ENCODE results near the gene ACVR1C. TPM values are rescaled to one million over a fixed set of nuclear protein-coding genes. Genes with fewer than 3 reads are reported as not detected.
"Not testable (repeated sequence)": the region's sequence is repeated elsewhere in the genome, so short reads cannot be mapped to it uniquely, and the experiment has no call there.

ACVR1C gene
- polyA plus RNA-seq, 1 donor = 0.19 TPM

DNA sequence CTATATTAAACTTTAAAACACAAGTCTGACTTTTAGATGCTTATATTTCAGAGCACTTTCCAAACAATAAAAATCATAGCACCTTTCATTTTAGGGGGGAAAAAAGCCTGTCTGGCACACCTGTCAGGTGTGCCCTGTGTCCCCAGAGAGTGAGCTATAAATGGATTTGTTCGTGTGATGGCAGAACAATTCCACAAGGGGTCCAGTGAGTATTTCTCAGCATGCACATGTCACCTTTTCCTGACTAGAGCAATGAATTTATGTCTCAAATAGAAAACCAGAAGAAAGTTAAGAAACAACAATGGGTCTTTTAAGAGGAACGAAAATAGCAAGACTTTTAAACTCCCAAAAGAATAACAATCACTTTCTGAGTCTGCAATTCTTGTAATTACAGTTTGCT lies 55.9 kb downstream of the ACVR1C start:
- no peak for DNase-seq

DNA sequence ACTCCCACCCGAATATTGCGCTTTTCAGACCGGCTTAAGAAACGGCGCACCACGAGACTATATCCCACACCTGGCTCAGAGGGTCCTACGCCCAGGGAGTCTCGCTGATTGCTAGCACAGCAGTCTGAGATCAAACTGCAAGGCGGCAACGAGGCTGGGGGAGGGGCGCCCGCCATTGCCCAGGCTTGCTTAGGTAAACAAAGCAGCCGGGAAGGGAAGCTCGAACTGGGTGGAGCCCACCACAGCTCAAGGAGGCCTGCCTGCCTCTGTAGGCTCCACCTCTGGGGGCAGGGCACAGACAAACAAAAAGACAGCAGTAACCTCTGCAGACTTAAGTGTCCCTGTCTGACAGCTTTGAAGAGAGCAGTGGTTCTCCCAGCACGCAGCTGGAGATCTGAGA lies 62.0 kb downstream of the ACVR1C start:
- DNase-seq = not testable (repeated sequence)

DNA sequence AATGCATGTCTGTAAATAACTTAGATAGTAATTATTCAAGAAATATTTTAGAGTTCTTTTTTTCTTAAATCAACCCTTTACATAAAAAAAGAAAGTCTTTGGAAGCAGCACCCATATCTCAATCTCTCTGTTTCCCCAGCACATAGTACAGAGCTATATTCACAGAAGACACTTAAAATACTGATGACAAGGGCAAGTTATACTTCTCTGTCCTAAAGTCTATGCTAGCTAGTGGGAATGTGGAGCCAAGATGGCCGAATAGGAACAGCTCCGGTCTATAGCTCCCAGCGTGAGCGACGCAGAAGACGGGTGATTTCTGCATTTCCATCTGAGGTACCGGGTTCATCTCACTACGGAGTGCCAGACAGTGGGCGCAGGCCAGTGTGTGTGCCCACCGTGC lies 62.6 kb downstream of the ACVR1C start:
- not testable (repeated sequence) for DNase-seq

DNA sequence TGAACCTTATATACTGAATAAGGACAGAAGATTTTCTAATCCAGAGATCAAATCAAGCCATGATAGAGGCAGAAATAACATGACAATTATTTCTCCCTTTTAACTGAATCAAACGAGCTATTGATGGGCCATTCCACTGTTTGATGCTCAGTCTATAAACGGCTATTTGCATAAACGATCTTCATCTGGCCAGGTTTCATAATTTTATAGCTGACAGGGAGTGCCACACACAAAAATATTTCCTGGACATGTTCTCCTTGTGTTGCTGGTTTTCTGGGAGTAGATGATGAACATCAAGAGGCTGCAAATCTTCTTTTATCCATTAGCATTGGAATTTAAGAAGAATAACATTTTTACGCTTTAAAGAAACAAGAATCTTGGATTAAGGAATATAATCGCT lies 63.1 kb downstream of the ACVR1C start:
- no peak for DNase-seq

DNA sequence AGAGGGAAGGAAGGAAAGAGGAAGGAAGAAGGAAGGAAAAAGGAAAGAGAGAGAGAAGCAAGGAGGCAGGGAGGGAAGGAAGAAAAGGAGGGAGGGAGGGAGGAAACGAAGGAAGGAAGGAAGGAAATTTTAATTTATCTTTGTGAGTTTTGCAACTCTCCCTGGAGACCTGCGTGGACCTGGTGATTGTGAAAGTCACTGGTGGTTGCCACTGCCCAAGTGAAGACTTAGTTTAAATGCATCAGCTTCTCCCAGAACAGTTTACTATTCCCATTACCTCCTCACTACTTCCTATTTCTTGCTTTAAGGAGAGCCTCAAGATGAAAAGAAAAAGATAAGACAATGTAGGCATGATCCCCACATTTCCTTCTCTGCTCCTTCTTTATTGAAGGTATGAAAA lies 68.8 kb downstream of the ACVR1C start:
- DNase-seq = no peak

DNA sequence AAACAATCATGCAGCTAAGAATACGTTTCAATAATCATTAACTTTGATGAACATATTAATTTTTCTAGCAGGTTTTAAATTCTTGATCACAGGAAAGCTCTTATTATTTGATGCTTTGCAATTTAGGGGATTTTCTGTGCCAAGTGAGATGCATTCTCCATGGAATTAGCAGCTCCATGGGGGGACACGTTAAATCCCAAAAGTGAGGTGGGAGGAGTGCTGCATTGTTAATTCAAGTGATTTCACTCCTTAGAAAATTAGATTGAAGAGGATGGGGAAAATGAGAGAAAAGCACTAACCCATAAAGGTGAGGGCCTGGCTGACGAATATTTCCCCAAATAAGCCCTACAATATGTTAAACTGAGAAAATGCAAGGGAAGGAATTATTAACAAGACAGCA lies 69.2 kb downstream of the ACVR1C start:
- DNase-seq = no peak

DNA sequence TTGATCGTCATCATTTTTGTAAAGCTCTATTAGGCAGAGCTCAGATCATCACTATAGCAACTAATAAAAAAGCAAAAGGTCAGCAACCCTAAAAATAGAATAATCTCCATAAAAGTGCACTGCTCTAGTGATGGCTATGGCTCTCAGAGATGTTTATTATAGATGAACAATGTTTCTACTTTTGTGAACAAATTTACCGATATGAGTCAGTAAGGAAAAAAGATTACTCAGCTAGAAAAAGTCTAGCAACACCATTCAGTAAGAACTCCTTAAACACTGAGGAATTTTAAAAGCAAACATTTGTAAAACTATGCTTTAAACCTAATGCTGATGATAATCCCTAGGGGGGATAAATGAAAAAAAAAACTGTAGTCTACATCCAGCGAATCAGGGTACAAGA lies 69.6 kb downstream of the ACVR1C start:
- no peak for DNase-seq

DNA sequence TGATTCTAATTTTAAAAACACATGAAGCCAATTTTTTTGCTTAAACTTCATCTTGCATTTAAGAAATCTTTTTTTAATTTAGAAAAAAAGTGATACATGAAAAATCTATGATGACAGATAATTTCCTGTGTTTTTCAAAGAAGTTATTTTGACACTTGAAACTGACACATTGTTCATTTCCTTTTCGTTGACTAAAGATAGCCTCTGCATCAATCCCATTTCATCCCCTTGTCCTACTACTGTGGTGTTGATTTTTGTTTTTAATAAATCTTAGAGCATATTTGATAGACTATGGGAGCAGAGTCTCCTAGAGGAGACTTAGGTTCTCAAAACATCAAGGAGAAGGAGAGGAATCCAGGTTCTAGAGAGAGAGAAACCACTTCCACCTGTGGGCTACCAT lies 70.9 kb downstream of the ACVR1C start:
- no peak for DNase-seq

DNA sequence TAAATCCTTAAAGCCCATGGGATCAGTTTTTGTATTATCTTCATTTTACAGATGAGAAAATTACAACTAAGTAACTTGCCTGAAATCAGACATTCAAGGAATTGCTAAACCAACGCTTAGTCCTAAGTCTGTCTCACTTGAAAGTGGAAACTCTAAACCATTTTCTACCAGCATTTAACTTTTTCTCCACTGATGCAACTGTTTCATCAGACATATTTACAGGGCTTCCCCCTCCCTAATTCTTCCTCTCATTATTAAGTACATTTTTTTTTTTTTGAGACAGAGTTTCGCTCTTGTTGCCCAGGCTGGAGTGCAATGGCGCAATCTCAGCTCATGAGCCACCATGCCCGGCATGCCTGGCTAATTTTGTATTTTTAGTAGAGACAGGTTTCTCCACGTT lies 88.6 kb downstream of the ACVR1C start:
- no peak for DNase-seq

DNA sequence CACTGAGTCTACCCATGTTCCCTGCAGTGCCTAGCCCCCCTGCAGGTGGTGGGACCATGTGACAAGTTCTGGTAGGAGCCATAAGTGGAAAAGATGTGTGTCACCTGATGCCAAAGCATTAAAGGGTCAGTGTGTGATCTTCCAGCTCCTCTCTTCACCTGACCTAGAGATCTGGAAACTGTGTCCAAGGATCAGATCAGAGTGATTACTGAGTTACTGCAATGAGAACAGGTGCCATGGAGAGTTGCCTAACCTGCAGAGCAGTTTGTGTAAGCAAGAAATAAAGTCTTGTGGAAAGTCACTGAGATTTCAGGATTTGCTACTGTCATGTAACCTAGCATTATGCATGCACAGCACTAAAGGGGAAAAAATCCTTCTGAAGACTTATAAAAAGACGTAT lies 90.6 kb downstream of the ACVR1C start:
- no peak for DNase-seq

DNA sequence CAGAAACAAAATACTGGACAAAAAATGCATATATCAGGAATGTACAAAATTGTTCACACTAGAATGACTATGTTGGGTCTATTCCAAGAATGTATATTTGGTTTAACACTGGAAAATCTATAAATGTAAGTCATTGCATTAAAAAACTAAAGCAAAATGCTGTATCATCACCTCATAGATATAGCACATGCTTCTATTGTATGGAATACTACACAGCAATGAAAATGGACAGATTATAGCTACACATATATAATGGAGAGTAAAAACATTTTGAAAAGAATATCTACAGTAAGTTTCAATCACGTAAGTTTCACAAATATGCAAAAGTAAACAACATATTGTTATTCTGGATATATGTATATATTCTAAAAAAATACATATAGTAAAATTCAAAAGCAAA lies 91.8 kb downstream of the ACVR1C start:
- DNase-seq = no peak

DNA sequence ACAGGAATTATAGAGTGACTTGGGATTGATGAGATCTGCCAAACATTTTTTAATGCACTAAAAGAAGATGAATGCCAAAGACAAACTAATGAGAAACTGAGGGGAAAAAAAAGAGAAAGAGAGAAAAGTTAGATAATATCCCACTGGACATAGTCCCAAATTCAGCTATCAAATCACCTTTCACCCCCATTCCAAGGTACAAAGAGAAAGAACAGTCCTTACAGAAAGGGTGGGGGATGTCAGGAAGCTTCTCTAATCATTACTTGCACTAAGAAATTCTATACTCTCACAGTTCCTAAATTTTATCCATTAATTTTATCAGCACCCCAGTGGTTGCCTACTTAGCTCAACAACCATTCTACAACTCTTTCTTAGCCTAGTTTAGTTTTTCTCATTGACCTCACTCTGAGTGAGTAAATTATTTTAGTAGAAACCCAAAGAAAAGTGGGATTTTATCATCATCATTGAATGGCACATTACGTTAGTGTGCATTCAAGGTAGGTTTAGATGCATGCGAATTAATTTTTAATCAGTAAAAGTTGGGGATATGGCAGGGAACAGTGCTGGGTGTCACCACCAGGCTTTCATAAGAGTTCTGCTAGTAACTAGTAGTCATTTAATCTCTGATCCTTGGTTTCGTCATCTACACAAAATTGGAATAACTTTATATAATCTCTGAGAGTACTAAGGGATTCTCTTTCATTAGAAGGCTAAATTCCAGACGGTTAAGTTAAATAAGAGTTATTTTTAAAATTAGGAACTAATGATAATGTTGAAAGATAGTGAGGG lies 99.5 kb downstream of the ACVR1C start:
- DNase-seq = no peak

DNA sequence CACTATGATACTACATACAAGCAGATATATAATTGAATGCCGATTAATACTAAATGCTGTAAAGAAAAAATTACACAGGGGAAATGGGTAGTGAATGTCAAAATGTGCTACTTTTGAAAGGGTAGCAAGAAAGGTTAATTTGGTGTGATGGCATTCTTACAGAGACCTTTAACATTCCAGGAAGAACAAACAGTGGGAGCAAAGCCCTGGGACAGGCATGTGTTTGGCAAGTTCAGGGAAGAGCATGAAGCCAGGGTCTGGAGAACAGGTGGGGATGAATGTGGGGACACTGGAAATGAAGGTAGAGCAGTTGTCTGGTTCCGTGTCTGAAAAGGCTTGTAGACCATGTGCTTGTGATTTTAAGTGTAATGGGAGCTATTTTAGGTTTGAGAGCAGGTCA lies 102.6 kb downstream of the ACVR1C start:
- no peak for DNase-seq

DNA sequence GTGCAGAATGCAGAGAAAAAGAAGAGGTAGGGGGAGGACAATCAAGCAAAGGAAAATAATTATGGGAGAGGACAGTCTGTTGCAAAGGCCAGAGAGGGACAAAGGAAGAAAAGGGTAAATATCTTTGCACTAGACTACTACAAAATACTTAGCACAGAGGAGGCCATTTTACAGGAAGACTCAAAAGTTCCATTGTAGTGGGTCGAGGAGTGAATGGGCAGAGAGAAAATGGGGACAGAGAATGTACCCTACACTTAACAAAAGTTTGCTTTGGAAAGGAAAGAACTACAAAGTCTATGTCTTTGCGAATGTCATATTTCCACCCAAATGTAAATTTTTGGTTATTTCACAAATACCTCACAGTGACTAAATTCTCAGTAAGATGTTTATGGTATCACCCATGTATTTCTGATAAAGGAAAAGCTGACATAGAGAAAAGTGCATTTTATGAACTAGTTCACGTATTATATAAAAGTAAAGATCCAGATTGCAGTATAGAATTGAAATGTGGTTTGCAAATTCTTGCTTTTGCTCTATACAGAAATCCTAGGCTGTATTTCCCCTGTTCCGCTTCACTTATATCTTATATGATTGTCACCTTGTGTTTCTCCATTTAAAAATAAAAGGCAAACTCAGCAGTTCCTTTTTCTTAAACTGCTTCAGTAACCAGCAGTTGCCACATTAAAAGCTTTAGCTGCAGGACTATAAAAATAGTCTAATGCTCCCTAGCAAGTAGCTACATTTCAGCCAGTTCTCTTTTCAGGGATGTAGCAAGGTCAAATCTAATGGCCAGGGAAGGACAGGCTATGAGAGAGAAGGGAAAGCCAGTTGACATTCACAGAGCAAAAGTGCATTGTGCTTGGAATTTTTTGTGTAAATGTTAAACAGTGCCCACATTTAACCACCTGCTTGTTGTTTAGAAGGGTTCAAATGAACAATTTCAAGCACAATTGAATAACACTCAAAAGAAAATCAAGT lies 105.1 kb downstream of the ACVR1C start:
- no peak for DNase-seq

DNA sequence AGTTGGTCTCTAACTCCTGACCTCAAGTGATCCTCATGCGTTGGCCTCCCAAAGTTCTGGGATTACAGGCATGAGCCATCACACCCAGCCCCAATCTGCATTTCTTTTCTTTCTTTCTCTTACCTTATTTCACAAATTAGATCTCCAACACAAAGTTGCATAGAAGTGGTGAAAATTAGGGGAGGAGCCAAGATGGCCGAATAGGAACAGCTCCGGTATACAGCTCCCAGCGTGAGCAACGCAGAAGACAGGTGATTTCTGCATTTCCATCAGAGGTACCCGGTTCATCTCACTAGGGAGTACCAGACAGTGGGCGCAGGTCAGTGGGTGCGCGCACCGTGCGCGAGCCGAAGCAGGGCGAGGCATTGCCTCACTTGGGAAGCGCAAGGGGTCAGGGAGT lies 113.7 kb downstream of the ACVR1C start:
- not testable (repeated sequence) for DNase-seq

DNA sequence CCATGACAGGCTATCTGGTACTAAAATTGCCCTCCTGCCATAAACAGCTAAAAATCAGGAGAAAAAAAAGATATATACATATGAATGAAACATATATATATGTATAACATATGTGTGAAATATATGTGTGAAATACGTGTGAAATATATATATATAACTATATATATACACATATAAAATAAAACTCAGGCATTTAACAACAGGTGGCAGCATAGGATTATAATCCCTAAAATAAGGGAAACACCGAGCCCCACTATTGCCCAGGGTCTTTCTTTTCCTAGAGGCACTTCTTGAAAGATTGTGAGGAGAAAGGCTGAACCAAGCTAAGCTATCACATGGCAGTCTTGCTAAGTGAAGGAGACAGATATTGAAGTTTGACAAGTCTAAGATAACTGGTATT lies 118.9 kb downstream of the ACVR1C start:
- no peak for DNase-seq

DNA sequence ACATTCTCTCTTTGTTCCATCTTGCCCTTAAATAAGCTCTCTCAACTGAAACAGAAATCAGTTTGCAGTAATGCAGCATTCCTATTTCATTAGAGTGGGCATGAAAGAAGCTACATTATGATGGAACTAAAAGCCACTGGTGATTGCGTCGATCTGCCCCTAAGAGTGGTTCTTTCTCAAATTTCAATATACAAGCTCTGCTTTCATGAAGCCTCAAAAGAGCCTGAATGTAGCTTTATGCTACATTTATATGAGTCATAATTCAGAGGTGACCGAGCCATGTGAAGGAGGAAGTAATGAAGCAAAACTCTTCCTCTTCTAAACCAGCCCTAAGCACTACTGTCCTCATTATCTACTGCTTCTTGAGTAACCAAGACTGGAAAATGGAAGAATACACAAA lies 120.0 kb downstream of the ACVR1C start:
- no peak for DNase-seq

DNA sequence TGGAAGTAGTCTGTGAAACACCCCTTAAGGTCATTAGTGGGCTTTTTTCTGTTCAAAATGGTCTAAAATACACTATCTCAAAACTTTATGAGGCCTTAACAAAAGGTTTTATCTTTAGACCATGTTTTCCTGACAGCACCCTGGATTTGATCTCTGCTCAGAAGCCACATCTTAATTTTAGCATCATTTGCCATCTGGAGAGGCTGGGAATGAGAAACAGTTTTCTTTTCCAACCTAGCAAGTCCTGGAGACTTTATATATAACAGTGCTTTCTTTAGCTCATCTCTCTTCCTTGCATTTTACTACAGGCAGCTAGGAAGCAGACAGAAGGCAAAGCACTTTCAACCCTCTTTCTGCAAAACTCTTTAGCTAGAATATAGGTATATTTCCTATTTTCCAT lies 122.1 kb downstream of the ACVR1C start:
- DNase-seq = no peak

DNA sequence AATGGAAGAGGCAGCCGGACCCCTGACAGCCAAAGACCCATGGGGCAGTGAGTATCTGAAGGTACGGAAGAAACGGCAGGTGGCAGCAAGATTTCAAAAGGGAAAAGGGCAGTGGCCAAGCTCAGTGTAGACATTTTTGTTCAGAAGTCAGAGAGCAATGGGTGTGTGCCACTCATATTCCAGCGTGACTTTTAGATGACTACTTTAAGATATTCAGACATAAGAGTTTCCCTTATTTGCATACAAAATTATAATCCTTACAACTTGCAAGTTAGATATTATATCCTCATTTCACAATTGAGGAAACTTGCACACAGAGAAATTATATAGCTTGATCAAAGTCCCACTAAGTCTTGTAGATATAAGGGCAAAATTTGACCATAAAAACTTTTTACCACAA lies 124.0 kb downstream of the ACVR1C start:
- no peak for DNase-seq

DNA sequence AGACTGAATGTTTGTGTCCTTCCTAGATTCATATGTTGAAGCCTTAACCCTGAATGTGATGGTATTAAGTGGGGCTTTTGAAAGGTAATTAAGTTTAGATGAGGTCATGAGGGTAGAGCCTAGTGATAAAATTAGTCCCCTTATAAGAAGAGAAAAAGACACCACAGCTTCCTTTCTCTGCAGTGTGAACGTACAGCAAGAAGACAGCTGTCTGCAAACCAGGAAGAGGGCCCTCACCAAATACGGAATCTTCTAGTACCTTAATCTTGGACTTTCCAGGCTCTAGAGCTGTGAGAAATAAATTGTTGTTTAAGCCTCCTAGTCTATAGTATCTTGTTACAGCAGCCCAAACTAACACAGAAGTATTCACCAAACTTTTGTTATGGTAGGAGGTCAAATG lies 127.6 kb downstream of the ACVR1C start:
- no peak for DNase-seq

DNA sequence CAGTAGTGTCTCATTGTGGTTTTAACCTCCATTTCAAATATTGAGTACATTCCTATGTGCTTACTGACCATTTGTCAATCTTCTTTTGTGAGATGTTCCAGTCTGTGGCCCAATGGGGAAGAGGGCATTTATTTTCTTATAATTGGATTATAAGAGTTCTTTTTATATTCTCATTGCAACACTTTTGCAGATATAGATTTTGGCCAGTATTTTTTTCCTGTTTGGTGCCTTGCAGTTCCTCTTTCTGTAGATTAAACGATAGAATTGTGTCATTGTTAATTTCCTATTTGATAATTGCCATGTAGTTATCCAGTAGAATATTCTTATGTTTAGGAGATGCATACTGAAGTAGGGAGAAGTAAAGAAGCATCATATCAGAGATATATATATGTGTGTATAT lies 128.3 kb downstream of the ACVR1C start:
- DNase-seq = no peak

DNA sequence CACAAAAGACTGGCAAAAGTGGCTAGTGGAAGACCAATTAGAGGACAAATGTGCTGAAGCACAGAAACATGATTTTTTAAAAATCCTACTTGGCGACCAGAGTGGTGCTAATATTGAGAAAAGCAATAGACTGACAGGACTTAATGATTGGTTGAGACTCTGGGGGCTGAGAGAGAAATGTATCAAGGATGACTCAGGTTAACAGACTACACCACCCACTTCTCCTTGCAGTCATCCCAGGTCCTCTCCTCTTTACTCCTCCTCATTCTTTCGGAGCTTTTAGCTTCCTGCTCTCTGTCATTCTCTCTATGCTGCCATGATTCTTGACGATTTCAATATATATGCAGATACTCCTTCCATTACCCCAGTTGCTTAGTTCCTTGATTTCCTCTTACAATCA lies 130.2 kb downstream of the ACVR1C start:
- DNase-seq = no peak

DNA sequence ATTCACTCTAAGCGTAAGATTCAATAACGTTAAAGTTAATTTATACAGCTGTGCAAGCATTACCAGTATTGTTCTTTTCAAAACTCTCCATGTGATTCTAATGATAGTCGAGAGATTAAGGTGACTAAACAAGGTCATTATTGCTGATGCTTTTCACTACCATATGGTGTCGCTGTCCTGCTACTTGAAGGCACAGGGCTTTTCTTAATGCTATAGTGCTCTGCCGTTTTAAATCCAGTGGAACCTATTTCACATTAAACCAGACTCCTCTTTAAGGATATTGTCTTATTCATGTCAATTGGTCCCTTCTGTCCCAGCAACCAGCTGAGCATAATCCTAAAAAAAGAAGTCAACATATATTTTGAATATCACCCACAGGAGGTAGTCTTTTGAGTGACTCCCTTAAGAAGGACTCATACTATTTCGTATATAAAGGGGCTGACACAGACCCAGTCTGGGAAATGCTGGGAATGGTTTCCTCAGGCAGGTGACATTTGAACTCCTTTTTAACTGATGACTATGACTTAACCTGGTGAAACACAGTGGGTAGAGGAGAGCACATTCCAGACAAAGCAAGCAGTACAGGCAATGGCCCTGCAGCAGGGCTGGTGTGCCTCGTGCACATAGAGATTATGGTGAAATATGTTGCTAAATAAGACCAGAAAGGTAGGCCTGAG lies 130.9 kb downstream of the ACVR1C start:
- no peak for DNase-seq

Measured in hindlimb muscle (tissue), 1 donor.